Neural cell (in vitro differentiated cells): ENCODE results near the gene OR9G1. TPM values are rescaled to one million over a fixed set of nuclear protein-coding genes. Genes with fewer than 3 reads are reported as not detected.

ENCODE experiments used
- H2AFZ ChIP-seq: fragments of 200-600, 300-800 bp; sonication (generic), shearing (Covaris generic); 2 replicates; pipeline ENCODE4 v1.6.0; 2014; ENCODE audit warnings: low read depth, mild to moderate bottlenecking, antibody characterized with exemption, low read length, moderate library complexity
- H3F3A ChIP-seq: fragments of 200-600 bp; shearing (Covaris generic); 2 replicates; pipeline ENCODE4 v1.6.1; 2016; ENCODE audit warnings: mild to moderate bottlenecking, moderate library complexity, mixed read lengths, antibody characterized with exemption, low read length; ENCODE audit not compliant: insufficient read depth, poor library complexity, severe bottlenecking
- H3K27ac ChIP-seq: fragments of 200-600, 300-800 bp; sonication (generic), shearing (Covaris generic); 2 replicates; pipeline ENCODE4 v1.5.1; 2014; ENCODE audit warnings: mild to moderate bottlenecking, low read length, moderate library complexity
- H3K27me3 ChIP-seq: fragments of 300-800, 200-600 bp; sonication (generic), shearing (Covaris generic); 2 replicates; pipeline ENCODE4 v1.6.0; 2014; ENCODE audit warnings: mild to moderate bottlenecking, low read depth, low read length, moderate library complexity; ENCODE audit not compliant: insufficient read depth
- H3K36me3 ChIP-seq: fragments of 300-800, 200-600 bp; sonication (generic), shearing (Covaris generic); 2 replicates; pipeline ENCODE4 v1.5.1; 2014; ENCODE audit warnings: mild to moderate bottlenecking, antibody characterized with exemption, low read length, moderate library complexity; ENCODE audit not compliant: insufficient read depth
- H3K4me2 ChIP-seq: fragments of 300-800, 200-600 bp; sonication (generic), shearing (Covaris generic); 2 replicates; pipeline ENCODE4 v1.6.0; 2014; ENCODE audit warnings: mild to moderate bottlenecking, low read length
- H3K4me3 ChIP-seq: fragments of 300-800, 200-600 bp; sonication (generic), shearing (Covaris generic); 2 replicates; pipeline ENCODE4 v1.5.1; 2014; ENCODE audit warnings: mild to moderate bottlenecking, low read length, moderate library complexity
- H3K79me2 ChIP-seq: fragments of 200-600 bp; shearing (Covaris generic); replicated peaks from 2 replicates; pipeline ENCODE4 v1.6.0; 2014; ENCODE audit warnings: mild to moderate bottlenecking, low read length, moderate library complexity; ENCODE audit not compliant: insufficient read depth
- H3K9ac ChIP-seq: fragments of 300-800, 200-600 bp; sonication (generic), shearing (Covaris generic); 2 replicates; pipeline ENCODE4 v1.6.1; 2016; ENCODE audit warnings: mild to moderate bottlenecking, low read length, mixed read lengths
- H3K9me2 ChIP-seq: fragments of 200-600 bp; shearing (Covaris generic); 2 replicates; pipeline ENCODE4 v1.6.1; 2016; ENCODE audit warnings: mild to moderate bottlenecking, low read length, mixed read lengths; ENCODE audit not compliant: insufficient read depth
- H3K9me3 ChIP-seq: fragments of 200-600, 300-800 bp; sonication (generic), shearing (Covaris generic); 2 replicates; pipeline ENCODE4 v1.6.1; 2016; ENCODE audit warnings: mild to moderate bottlenecking, mixed run types, low read length, moderate library complexity, mixed read lengths
- H4K20me1 ChIP-seq: fragments of 200-600 bp; shearing (Covaris generic); 2 replicates; pipeline ENCODE4 v1.6.1; 2016; ENCODE audit warnings: mild to moderate bottlenecking, mixed run types; ENCODE audit not compliant: insufficient read depth
- CTCF ChIP-seq: fragments of 450-650 bp; IDR thresholded peaks from 2 replicates; pipeline ENCODE4 v1.5.1; 2014; ENCODE audit warnings: antibody characterized with exemption, mild to moderate bottlenecking, moderate library complexity; ENCODE audit not compliant: poor library complexity, severe bottlenecking
- EP300 ChIP-seq: fragments of 450-650 bp; conservative IDR thresholded peaks from 2 replicates; pipeline ENCODE4 v1.6.1; 2014; ENCODE audit warnings: antibody characterized with exemption, mild to moderate bottlenecking, moderate library complexity; ENCODE audit not compliant: poor library complexity, severe bottlenecking
- EZH2 ChIP-seq: fragments of 200-600, 300-800 bp; shearing (Covaris generic), sonication (generic); IDR thresholded peaks from 2 replicates; pipeline ENCODE4 v1.6.1; 2014; ENCODE audit warnings: antibody characterized with exemption, low read length, borderline replicate concordance, mild to moderate bottlenecking; ENCODE audit not compliant: insufficient read depth, poor library complexity, severe bottlenecking
- MXI1 ChIP-seq: fragments of 450-650 bp; conservative IDR thresholded peaks from 2 replicates; pipeline ENCODE4 v1.6.1; 2014; ENCODE audit warnings: antibody characterized with exemption, mild to moderate bottlenecking; ENCODE audit not compliant: poor library complexity, severe bottlenecking
- POLR2AphosphoS5 ChIP-seq: IDR thresholded peaks from 2 replicates; pipeline ENCODE4 v1.6.1; 2012
- RAD21 ChIP-seq: fragments of 450-650 bp; conservative IDR thresholded peaks from 2 replicates; pipeline ENCODE4 v1.6.1; 2014; ENCODE audit warnings: antibody characterized with exemption, mild to moderate bottlenecking, moderate library complexity
- REST ChIP-seq: IDR thresholded peaks from 2 replicates; pipeline ENCODE4 v1.6.1; 2012; ENCODE audit warnings: borderline replicate concordance
- SMC3 ChIP-seq: fragments of 450-650 bp; conservative IDR thresholded peaks from 2 replicates; pipeline ENCODE4 v1.6.1; 2014; ENCODE audit warnings: antibody characterized with exemption, mild to moderate bottlenecking, moderate library complexity; ENCODE audit not compliant: poor library complexity
- TAF1 ChIP-seq: IDR thresholded peaks from 2 replicates; pipeline ENCODE4 v1.6.1; 2012; ENCODE audit warnings: low read depth
- polyA plus RNA-seq: library from polyadenylated mRNA; depleted of rRNA; stranded (reverse); fragments of >200 nt; gene quantifications from 2 replicates; pipeline ENCODE4 v1.2.3, GENCODE V29; 2014

The OR9G1 gene
- polyA plus RNA-seq, 1 donor from 2014 or later: not detected

DNA sequence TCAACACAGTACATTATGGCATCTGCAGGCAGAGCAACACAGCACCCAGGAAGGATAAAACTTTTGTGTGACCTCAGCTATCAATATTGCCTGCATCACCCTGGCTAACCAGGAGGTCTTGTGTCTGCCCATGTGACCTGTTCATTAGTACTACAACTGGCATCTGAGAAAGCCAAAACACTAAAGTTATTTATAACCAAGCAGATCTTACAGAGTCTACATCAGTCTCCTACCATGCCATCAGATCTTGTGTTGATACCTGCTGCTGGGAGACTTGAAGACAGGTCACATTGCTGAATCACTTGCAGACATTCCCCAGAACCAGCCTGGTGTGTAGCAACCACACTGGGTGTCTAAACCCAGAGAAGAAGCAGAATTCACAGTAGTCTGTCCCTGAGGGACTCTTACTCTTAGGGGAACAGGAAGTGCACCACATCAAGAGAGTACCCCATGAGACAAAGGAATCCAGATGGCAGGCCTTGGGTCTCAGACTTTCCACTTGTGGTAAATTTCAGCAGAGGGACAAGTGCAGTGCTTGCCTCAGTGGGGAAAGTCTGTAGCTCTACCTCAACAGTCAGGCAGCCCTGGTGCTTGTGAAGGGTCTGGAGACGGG lies 7.0 kb downstream of the OR9G1 start:
- Histone ChIP-seq H2AFZ (no peak overlapping the region), H3K79me2 (no peaks in the 10 kb centered on the region), H3F3A (no peaks in the 10 kb centered on the region), H3K9me2 (no peaks in the 10 kb centered on the region), H3K9ac (no peak overlapping the region), H3K27me3 (no peaks in the 10 kb centered on the region), H3K9me3 (no peaks in the 10 kb centered on the region), H3K36me3 (no peaks in the 10 kb centered on the region), H4K20me1 (no peaks in the 10 kb centered on the region), H3K4me3 (no peak overlapping the region), H3K27ac (no peak overlapping the region), H3K4me2 (no peak overlapping the region)
- TF ChIP-seq EZH2: no peak
- no peak for TF ChIP-seq TAF1
- TF ChIP-seq EP300: no peak
- no peak for TF ChIP-seq SMC3
- no peak for TF ChIP-seq REST
- no peak for TF ChIP-seq CTCF
- TF ChIP-seq POLR2AphosphoS5: no peak
- no peak for TF ChIP-seq MXI1
- TF ChIP-seq RAD21: no peak

GRCh38 chr11:56706486-56706885 lies 7.6 kb downstream of the OR9G1 start:
- TF ChIP-seq EZH2: no peak
- no peak for TF ChIP-seq SMC3
- TF ChIP-seq CTCF: no peak
- TF ChIP-seq MXI1: no peak
- TF ChIP-seq POLR2AphosphoS5: no peak
- TF ChIP-seq TAF1: no peak
- no peak for TF ChIP-seq REST
- no peak for TF ChIP-seq RAD21
- no peak for TF ChIP-seq EP300
- H3K4me3 ChIP-seq: no peak overlapping the region
- no peak overlapping the region for H2AFZ ChIP-seq
- H3K9ac ChIP-seq: no peak overlapping the region
- H3F3A ChIP-seq: no peaks in the 10 kb centered on the region
- no peaks in the 10 kb centered on the region for H3K79me2 ChIP-seq
- H3K27me3 ChIP-seq: no peaks in the 10 kb centered on the region
- no peaks in the 10 kb centered on the region for H3K9me3 ChIP-seq
- H4K20me1 ChIP-seq: no peaks in the 10 kb centered on the region
- no peaks in the 10 kb centered on the region for H3K36me3 ChIP-seq
- no peak overlapping the region for H3K4me2 ChIP-seq
- no peaks in the 10 kb centered on the region for H3K9me2 ChIP-seq
- no peak overlapping the region for H3K27ac ChIP-seq
